OCI-LY7 (cell line): ENCODE data around the gene DHX9.

Experiments
- CTCF ChIP-seq: fragments of 200-600 bp; sonication (generic); conservative IDR thresholded peaks from 2 replicates; pipeline ENCODE4 v1.5.1; 2014; ENCODE audit warnings: mild to moderate bottlenecking, antibody characterized with exemption, low read length, moderate library complexity, mixed read lengths
- EZH2phosphoT487 ChIP-seq: fragments of 200-600 bp; sonication (generic); IDR thresholded peaks from 2 replicates; pipeline ENCODE4 v1.6.1; 2018; ENCODE audit warnings: low read depth, borderline replicate concordance, mild to moderate bottlenecking, mixed run types, antibody characterized with exemption, low read length, moderate library complexity, mixed read lengths

- TF ChIP-seq CTCF, result no peak
- no peak for TF ChIP-seq EZH2phosphoT487
Observed at GRCh38 chr1:182861994-182862393, 22.8 kb downstream of the DHX9 start.
